Lower lobe of right lung (tissue), 2 donors: ENCODE data around the gene VAPB. TPM values are rescaled to one million over a fixed set of nuclear protein-coding genes. Genes with fewer than 3 reads are reported as not detected.
A peak's percentile ranks its signal among the peaks of the same experiment; 100 is the strongest.

Experiments
- ATAC-seq, 2 donors: fragments of 200-7000 bp; cut with Tn5 transposase; one replicate each; pipeline ENCODE4 v1.9.1; 2020 to 2022; ENCODE audit warnings: mild to moderate bottlenecking in 2 of 2, moderate library complexity in 2 of 2
- DNase-seq: peaks from one replicate; pipeline ENCODE4 v3.0.0-alpha.2; 2020
- H3K27ac ChIP-seq: fragments of 200-600 bp; one replicate; pipeline ENCODE4 v1.8.0; 2022
- H3K27me3 ChIP-seq: fragments of 200-600 bp; one replicate; pipeline ENCODE4 v1.8.0; 2022; ENCODE audit warnings: low read depth
- H3K36me3 ChIP-seq: fragments of 200-600 bp; one replicate; pipeline ENCODE4 v1.8.0; 2022; ENCODE audit warnings: mild to moderate bottlenecking
- H3K4me1 ChIP-seq: fragments of 200-600 bp; one replicate; pipeline ENCODE4 v1.8.0; 2022
- H3K4me3 ChIP-seq: fragments of 200-600 bp; one replicate; pipeline ENCODE4 v1.8.0; 2022; ENCODE audit warnings: mild to moderate bottlenecking
- H3K9me3 ChIP-seq: fragments of 200-600 bp; one replicate; pipeline ENCODE4 v1.8.0; 2022
- intact Hi-C: fragments of 100-400 bp; cut with DNase I; formaldehyde crosslinking; loops from one replicate; pipeline ENCODE4 v1.11.0; 2022
- total RNA-seq: library from RNA; stranded (reverse); fragmentation: NEBNext Ultra II Directional; extraction: Animal tissue kit (Norgen Biotek cat#: 25700); gene quantifications from one replicate; pipeline ENCODE4 v1.2.1, GENCODE V29; 2021
- TF ChIP-seq, protein P1 (sequence below): fragments of 200-600 bp; IDR thresholded peaks from one replicate; pipeline ENCODE4 v1.8.0; 2022; ENCODE audit warnings: antibody characterized with exemption, mild to moderate bottlenecking
- donor health status: DM: no; HTN: yes; CAD: no; lungs with severe emphysema.

The VAPB gene
- total RNA-seq, 1 donor from 2014 or later, result 44.5 TPM

DNA sequence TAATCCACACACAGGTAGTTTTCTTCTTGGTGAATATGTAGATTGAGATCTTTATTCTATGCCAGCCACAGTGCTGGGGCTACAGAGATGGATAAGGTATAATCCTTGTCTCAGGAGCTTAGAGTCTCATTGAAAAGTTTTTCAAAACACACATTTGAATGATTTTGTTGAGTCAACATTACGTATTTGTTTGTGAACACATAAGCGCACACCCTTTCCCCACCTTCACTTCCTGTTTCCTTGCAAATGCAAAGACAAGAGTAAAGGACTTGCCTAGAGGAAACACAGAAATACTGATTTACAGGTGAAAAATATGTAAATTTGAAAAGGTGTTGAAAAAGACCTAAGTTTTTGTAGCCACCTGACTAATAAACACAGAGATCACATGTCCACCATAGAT lies 27.8 kb downstream of the VAPB start:
- Histone ChIP-seq H3K9me3 (no peaks in the 10 kb centered on the region), H3K4me1 (peaks cover 30% of the 10 kb centered on the region), H3K4me3 (no peak overlapping the region), H3K27ac (no peak overlapping the region), H3K36me3 (peaks cover 38% of the 10 kb centered on the region), H3K27me3 (no peaks in the 10 kb centered on the region)
- intact Hi-C loops, result no loop called here
- TF ChIP-seq, protein P1, sequence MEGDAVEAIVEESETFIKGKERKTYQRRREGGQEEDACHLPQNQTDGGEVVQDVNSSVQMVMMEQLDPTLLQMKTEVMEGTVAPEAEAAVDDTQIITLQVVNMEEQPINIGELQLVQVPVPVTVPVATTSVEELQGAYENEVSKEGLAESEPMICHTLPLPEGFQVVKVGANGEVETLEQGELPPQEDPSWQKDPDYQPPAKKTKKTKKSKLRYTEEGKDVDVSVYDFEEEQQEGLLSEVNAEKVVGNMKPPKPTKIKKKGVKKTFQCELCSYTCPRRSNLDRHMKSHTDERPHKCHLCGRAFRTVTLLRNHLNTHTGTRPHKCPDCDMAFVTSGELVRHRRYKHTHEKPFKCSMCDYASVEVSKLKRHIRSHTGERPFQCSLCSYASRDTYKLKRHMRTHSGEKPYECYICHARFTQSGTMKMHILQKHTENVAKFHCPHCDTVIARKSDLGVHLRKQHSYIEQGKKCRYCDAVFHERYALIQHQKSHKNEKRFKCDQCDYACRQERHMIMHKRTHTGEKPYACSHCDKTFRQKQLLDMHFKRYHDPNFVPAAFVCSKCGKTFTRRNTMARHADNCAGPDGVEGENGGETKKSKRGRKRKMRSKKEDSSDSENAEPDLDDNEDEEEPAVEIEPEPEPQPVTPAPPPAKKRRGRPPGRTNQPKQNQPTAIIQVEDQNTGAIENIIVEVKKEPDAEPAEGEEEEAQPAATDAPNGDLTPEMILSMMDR, result no peak
- no peak for ATAC-seq
- no peak for DNase-seq

DNA sequence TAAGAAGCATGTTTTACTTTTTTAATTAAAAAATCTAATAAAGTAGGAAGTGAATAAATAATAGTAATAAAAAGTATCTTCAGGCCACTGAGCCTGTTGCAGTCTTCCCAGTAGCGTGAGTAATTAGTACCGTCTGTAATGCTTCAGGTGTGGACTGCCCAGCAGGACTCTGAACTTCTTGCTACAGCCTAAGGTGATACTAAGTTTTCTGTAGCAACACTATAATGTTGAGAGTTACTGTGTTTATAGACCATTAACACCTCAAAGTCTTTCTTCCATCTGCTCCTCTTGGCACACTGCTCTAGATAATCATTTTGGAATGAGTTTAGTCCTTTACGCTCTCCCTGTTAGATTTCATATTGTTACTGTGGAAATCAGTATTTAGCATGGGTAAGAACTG lies 28.4 kb downstream of the VAPB start:
- TF ChIP-seq, protein P1, result no peak
- H3K27ac ChIP-seq, result no peak overlapping the region
- intact Hi-C loops, result no loop called here
- peaks cover 40% of the 10 kb centered on the region for H3K36me3 ChIP-seq
- H3K9me3 ChIP-seq, result no peaks in the 10 kb centered on the region
- no peak for ATAC-seq
- H3K27me3 ChIP-seq, result no peaks in the 10 kb centered on the region
- DNase-seq, result no peak
- no peak overlapping the region for H3K4me3 ChIP-seq
- H3K4me1 ChIP-seq, result peaks cover 30% of the 10 kb centered on the region

- DNase-seq (no peak), ATAC-seq (no peak)
- Histone ChIP-seq H3K4me3 (no peak overlapping the region), H3K27ac (no peak overlapping the region), H3K9me3 (no peaks in the 10 kb centered on the region), H3K27me3 (no peaks in the 10 kb centered on the region), H3K4me1 (peaks cover 37% of the 10 kb centered on the region), H3K36me3 (peaks cover 40% of the 10 kb centered on the region)
- TF ChIP-seq, protein P1, result no peak
- intact Hi-C loops, result no loop called here
Observed at GRCh38 chr20:58418949-58419748, 30.1 kb downstream of the VAPB start.

- Histone ChIP-seq H3K27me3 (no peaks in the 10 kb centered on the region), H3K36me3 (peaks cover 47% of the 10 kb centered on the region), H3K27ac (no peak overlapping the region), H3K4me1 (peaks cover 47% of the 10 kb centered on the region), H3K4me3 (no peak overlapping the region), H3K9me3 (no peaks in the 10 kb centered on the region)
- ATAC-seq, result no peak
- DNase-seq, result no peak
- intact Hi-C loops, result no loop called here
- TF ChIP-seq, protein P1, result no peak
Observed at GRCh38 chr20:58420798-58421496, 31.9 kb downstream of the VAPB start.

- peaks cover 41% of the 10 kb centered on the region for H3K4me1 ChIP-seq
- no peak for DNase-seq
- peaks cover 47% of the 10 kb centered on the region for H3K36me3 ChIP-seq
- H3K4me3 ChIP-seq, result no peak overlapping the region
- no peaks in the 10 kb centered on the region for H3K27me3 ChIP-seq
- intact Hi-C loops, result no loop called here
- no peaks in the 10 kb centered on the region for H3K9me3 ChIP-seq
- ATAC-seq, result peak; percentile 44 to 56
- H3K27ac ChIP-seq, result no peak overlapping the region
- TF ChIP-seq, protein P1, result no peak
Observed at GRCh38 chr20:58421497-58421850, 32.4 kb downstream of the VAPB start.
